Limb (tissue), 2 donors: Measurements from ENCODE around the gene IL22RA1.

Experiments
- DNase-seq, 2 donors: peaks; one replicate each; pipeline ENCODE4 v3.0.0-alpha.2; 2016; ENCODE audit errors: extremely low spot score in 2 of 2

The IL22RA1 gene

DNA sequence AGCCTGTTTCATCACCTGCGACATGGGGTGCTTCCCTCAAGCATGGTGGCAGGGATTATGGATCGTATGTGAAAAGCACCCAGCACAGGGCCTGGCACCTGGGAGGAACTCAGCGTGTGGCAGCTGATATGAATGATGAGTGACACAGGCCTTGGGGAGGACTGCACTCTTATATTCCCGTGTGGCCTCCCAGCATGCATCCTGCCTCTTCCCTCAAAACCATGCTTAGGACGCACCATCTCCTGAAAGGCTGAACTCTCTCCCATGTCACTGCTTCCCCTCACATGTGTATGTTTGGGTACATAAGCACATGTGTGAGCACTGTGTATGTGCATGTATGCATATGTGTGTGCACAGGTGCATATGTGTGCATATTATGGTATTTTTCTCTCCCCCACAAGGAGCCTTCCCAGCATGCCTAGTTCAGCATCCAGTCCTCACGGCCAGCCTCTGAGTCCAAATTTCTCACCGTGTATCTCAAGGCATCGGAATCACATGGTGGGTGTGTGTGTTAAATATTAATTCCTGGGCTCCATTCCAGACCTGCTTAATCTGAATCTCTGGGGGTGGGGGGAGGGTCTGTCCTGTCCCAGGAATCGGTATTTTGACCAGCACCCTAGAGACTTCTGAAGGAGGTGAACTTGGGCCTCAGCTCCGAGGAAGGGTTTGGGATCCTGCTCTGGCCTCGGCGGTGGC is 43.8 kb downstream of the IL22RA1 start:
- DNase-seq = no peak

DNA sequence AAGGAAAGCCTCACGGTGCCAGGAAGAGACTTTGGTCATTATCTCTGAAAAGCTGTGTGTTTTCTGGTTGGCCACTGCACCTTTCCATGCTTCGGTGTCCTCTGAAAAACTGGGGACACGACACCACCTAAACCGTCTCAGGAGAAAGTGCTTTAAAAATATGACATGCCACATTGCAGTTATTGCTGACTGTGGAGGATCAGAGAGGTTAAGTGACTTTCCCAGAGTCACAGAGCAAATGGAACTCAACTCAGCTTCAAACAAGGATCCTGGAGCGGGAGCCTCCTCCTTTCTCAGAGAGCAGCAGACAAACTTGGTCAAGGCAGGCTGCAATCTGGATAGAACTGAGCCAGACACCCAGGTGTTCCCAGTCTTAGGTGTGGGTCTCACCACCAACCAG is 44.8 kb downstream of the IL22RA1 start:
- DNase-seq = no peak

DNA sequence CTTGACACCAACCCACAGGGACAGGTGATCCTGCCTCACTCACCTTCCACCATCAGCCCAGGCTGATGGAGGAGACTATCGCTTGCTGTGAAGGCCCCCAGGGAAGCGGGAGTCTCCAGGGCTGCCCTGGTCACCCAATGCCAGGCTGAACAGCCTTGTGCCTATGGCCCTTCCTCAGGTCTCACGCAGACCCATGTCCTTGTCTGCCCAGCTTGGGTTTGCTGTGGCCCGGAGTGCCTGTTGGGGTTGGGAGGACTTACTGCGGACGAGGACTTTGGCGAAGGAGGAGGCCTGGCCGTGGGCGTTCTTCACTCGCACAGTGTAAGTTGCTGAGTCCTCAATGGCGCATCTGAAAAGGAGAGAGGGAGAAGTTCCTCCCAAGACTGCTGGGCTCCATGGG is 45.3 kb downstream of the IL22RA1 start:
- no peak for DNase-seq

DNA sequence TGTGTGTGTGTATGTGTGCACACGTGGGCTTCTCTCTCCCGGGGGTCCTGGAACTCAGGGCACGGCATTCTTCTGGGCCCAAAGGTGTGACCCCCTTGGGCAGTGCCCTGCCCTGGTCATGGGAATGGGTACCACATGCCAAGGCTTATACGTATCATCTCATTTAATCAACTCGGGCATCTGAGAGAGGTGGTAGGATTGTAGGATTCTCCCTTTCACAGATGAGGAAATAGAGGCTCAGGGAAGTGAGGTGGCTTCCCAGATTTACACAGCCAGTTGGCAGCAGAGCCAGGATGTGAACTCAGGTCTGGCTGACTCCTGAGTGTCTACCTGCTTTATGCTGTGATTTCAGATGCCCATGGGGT is 46.2 kb downstream of the IL22RA1 start:
- DNase-seq = no peak

DNA sequence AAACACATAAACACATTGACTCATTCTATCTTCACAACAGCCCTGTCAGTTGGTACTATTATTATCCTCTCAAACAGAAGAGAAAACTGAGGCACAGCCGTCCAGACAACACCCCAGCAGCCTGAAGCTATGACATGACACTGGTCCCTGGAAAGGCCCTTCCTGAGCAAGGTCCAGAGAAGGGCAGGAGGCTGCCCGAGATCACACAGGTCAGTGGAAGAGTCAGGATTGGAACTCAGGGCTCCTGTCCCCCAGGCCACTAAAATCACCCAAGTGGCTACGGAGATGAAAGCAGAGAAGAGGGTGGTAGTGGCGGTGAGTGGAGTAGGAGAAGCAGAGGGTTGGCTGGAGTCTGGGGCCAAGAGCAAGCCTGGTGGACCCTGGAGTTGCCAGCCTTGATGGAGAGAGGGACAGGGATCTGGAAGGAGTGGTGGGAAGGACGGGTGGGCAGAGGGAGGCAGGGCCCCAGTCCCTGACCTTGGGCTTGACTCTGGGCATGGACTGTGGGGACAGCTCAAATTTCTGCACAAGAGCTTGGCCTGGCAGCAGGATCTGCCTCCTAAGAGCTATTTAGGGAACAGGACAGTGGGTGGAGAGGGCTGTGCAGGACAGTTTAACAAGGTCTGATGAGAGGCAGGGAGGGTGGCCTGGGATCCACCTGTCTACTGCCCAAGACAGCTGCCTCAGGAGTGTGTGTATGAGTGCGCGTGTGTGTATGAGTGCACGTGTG is 46.8 kb downstream of the IL22RA1 start:
- DNase-seq = no peak

DNA sequence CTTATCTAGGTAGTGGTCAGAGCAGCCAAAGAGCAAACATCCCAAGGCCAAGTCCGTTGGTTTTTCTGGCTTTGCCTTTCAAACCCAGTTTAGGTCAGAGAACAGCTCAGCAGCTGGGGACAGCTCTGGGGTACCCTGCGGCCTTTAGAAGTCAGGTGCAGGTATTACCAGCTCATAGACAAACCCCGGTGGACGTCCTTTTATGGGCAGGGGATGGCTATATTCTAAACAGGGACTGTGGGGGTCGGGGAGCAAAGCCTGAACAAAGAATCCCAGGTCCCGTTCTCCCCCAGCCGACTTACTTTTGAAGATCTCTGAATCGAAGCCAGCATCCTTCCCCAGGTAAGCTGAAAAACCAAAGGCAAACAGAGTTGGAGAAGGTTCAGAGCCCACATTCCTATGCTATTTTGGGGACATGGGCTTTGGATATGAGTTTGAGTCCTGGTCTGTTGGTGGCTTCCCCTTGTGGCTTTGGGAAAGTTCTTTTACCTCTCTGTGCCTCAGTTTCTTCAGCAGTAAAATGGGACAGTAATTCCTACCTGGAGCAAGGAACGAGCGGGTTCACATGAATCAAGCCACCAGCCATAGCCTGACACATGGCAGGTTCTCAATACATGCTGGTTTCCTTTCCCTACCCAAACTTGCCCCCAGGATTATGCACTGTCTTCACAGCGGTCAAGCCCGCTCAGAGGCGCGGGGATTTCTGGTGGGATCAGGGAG is 47.6 kb downstream of the IL22RA1 start:
- no peak for DNase-seq

DNA sequence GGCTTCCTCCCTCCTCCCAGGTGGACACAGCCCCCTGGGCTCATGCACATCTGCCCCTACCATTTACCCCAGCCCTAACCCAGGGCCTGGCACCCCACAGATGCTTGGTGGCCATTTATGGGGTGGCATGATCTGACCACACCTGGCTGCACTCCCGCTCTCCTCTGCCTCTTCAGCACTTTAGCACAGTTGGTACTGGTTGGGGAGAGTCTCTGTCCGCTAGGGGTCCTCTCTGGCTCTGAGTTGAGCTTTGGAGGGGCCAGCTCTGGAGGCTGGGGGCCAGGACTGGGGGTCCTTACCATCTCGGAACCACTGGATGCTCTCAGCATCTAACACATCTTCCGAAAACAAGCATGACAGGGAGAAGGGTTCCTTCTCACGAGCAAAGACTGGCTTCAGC is 48.4 kb downstream of the IL22RA1 start:
- no peak for DNase-seq

DNA sequence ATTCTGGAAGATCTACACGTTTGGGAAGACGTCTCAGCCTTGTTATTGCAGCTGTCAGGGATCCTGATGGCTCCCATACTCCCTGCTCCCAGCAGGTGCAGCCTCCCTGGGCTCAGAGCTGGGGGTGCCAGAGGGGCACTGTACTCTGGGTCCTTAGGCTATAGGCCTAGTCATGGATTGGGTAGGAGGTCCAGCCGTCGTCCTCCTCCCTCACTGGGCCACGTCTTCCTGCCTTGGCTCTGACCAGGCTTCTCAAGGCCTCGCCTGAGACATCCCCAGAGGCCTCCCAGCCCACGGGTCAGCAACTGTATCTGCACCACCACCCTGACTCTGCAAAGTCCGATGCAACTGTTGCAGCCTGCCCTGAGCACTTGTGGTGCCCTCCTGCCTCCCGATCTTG is 49.2 kb downstream of the IL22RA1 start:
- DNase-seq = no peak

DNA sequence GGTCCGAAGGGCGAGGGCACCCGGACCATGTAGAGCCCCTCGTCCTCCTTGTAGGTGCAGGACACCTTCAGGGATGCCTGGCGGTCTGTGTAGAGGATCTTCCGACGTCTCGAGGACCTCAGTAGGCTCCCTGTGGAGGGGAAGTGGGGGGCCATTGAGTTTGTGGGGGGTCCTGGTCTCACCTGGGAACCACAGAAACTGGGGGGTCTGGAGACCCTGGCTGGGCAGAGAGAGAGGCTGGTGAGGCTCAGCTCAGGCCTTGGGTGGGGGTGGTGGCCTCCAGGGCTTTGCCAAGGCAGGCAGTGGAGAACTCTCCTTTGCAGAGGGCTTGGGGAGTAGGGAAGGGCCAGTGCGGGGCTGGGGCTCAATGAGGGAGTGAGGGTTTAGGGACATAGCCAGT is 50.0 kb downstream of the IL22RA1 start:
- DNase-seq = no peak

DNA sequence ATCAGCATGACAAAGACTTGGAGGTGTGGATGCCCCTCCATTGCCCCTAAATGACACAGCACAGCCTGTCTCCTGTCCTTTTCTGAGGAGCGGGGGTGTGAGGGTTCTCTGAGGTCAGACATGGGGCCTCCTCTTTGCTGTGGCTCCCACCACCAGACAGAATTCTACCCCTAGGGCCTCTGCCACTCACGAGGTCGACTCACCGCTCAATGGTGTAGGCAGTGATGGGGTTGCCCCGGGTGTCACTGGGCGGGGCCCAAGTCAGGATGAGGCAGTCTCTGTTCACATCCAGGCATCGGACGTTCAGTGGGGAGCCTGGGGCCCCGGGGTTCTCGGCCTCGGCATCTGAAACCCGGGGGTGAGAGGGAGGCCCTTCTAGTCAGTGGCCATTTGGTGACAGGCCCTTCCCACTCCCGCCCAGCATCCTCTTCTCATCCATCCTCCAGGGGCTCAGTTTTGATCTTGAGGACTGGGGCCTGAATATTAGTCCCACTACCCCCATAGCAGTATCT is 50.9 kb downstream of the IL22RA1 start:
- DNase-seq = no peak

DNA sequence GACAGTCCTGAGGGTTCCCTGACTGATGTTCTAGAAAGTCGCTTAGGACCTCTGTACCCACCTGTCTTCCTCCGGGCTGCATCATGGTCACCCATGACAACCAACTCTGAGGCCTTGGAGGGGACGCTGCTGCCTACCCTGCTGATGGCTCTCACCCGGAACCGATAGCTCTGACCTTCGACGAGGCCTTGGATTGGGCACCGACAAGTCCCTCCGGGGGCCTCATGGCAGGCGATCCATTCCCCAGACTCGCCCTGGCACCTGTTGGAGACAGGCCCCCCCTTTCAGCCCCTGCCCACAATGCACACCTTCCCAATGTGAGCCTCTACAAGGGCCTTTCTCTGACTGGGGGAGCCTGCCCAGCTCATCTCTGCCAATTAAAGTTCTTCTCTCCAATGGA is 52.2 kb downstream of the IL22RA1 start:
- DNase-seq = no peak

DNA sequence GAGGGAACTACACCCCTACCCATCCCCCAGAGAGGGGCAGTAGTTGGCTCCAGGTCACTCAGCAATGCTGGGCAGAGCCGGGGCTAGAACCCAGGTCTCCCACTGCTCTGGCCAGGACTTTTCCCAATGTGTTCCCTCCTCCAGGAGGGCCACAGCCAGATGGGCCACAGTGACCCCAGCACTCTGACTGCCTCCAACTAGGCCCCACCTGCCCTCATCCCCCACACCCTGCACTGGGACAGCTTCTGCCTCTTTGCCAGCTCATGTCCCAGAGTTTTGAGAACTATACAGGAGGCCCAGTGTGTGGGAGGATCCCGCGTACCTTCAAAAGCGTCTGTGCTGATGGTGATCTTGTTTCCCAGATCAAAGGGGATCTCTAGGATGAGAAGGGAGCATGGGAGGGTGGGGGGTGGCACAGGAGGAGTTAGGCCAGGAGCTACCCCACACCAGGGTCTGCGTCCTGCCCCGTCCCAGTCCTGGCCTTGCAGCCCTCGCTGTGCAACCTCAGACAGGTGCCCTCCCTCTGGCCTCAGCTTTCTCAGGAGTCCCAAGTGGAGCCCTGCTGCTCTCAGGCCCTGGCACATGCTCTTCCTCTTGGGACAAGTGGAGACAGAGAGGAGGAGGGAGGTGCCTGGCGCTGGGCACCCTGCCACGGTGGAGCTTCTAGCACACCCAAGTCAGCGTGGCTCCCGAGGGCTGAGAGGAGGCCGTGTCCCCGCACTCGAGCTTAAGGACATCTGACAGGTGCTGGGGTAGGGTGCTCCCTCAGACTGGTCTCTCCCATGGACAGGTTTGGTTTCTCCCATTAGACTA is 53.0 kb downstream of the IL22RA1 start:
- DNase-seq = no peak

DNA sequence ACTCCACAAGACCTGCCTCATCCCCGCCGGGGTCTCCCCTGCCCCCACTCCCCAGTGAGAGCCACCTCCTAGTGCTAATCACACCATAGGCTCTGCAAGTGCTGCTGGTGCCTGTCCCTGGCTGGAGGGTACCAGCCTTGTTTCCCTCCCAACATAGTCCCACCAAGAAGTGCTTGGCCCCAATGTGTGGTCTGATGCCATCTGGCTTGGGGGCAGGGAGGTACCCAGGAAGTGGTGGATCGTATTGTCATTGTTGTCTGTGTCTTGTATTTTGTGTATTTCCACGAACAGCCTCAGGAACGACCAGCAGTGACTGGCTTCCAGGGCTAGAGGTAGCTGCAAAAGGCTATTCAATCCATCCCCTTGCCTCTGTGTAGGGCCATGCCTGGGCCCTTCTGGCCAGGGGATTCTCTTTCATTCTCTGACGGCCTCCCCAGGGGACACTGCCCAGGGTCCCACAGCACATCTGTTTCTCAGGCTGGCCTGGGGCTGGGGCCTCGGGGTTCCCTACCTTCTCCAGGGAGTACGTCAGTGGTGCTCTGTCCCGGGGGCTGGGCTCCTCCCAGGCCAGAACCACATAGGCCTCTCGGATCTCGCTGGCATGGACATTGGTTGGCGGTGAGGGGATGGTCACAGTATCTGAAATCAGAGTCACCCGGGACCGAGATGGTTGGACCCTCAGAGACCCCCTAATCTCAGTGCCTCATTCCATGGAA is 53.8 kb downstream of the IL22RA1 start:
- no peak for DNase-seq

DNA sequence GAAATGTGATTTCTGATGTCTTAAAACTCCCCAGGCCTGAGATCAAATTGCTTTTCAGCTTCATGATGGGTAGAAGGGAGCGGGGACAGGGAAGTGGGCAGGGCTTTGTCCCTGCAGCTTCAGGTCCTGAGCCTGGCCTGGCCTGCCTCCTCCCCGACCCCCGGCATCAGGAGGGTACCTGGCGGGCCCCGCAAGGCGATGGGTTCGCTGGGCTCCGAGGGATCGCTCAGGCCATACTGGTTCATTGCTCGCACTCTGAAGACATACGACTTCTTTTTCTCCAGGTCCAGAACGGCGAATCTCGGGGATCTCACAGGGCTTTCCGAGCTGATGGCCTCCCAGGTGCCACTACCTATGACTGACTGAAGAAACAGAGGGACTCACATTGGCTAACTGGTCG is 56.5 kb downstream of the IL22RA1 start:
- no peak for DNase-seq

DNA sequence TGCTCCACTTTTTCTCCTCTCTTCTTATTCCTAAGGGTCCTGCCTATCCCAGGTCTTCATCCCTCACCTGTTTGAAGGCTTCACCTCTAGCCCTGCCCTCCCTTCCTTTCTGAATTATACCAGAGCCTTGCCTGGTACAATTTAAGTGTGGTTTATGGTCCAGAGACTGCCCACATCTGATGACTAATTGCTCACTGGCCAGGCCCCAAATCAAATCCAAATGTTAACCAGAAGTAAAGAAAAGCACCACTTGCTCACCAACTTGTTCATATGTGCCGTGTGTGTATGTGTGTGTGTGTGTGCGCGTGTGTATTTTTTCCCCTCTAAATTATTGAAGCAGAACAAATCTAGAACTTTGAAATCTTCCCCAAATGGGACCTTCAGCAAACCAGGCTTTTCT is 57.4 kb downstream of the IL22RA1 start:
- no peak for DNase-seq

DNA sequence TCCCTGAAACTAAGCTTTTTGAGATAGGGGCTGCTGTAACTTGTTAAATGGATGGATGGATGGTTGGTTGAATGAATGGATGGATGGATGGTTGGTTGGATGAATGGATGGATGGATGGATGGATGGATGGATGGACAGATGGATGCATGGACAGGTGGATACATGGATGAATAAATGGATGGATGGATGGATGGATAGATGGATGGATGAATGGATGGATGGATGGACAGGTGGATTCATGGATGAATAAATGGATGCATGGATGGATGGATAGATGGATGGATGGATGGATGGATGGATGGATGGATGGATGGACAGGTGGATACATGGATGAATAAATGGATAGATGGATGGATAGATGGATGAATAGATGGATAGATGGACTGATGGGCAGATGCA is 57.9 kb downstream of the IL22RA1 start:
- DNase-seq = no peak

DNA sequence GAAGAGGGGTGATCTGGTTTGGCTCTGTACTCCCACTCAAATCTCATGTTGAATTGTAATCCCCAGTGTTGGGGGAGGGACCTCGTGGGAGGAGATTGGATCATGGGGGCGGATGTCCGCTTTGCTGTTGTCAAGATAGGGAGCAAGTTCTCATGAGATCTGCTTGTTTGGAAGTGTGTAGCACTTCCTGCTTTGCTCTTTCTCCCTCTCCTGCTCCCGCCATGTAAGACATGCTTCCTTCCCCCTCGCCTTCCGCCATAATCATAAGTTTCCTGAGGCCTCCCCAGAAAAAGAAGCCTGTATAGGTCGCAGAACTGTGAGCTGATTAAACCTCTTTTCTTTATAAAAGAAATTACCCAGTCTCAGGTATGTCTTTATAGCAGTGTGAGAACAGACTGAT is 58.9 kb downstream of the IL22RA1 start:
- no peak for DNase-seq

DNA sequence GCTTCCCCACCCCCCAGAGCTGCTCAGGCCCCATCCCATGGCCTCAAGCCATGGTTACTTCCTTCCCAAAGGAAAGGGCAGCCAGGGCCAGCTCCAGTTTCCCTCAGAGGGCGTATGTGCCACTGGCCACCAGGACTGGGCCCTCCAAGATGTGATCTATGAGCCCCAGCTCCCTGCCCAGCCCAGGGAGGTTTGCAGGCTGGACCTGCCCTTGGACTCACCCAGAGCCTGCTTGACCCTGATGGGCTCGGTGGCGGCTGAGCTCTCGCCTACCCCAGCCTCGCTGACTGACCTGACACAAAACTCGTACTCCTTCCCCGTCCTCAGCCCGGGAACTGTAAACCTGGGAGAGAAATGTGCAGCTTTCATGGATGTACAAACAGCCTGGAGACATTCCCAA is 60.6 kb downstream of the IL22RA1 start:
- DNase-seq = no peak

DNA sequence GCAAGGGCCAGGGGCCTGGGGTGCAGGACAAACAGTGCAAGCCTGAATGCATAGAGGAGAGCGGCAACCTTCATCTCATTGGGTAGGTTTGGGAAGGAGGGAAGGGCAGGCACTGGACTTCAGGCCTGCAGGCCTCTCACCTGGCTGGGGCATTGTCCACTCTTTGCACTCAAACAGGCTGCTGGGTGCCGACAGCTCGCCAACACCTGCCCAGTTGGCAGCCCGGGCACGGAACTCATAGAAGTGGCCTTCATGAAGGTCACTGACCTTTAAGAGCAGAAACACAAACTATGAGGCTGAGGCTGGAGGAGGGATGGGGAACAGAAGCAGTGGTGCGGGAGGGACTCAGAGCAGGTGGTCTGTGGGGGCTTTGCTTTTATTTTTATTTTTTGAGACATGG is 61.8 kb downstream of the IL22RA1 start:
- DNase-seq = no peak

DNA sequence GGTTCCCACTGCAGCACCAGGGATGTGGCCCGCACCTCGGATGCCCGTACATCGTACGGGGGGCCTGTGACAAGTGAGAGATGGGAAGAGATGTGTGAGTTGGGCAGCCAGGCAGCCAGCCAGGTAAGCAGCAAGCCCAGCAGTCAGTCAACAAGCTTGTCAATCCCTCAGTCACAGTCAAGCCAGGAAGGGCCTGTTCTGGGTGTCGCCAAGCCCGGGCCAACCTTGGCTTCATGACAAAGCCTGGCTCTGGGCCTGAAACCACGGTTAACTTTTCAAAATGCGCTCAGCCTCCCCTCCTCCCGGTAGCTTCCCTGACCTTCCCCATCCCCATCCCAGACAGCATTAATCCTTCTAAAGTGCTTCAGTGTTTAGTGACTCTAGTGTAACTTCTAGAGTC is 62.8 kb downstream of the IL22RA1 start:
- no peak for DNase-seq
